SK-N-SH treated with all-trans-retinoic acid at 6 μM for 48 hours (cell line): ENCODE results near the gene CTRB1.

Experiments used
- ATAC-seq: fragments of 200-7000 bp; cut with Tn5 transposase; 3 replicates; pipeline ENCODE4 v1.9.1; 2020; ENCODE audit warnings: mild to moderate bottlenecking, moderate library complexity
- ARNTL ChIP-seq: fragments of 450-650 bp; formaldehyde crosslinking; IDR thresholded peaks from 2 replicates; pipeline ENCODE4 v1.5.0; 2020; ENCODE audit warnings: low read depth, mild to moderate bottlenecking, moderate library complexity, borderline replicate concordance
- BACH2 ChIP-seq: fragments of 250-450 bp; sonication (Bioruptor Pico); IDR thresholded peaks from 2 replicates; pipeline ENCODE4 v1.9.0; 2021; ENCODE audit warnings: mild to moderate bottlenecking, borderline replicate concordance
- CSDC2 ChIP-seq: fragments of 250-450 bp; sonication (Bioruptor Pico); IDR thresholded peaks from 2 replicates; pipeline ENCODE4 v1.5.0; 2020; ENCODE audit warnings: mild to moderate bottlenecking, moderate library complexity
- CSRNP3 ChIP-seq: fragments of 250-450 bp; sonication (Bioruptor Pico); IDR thresholded peaks from 2 replicates; pipeline ENCODE4 v1.5.1; 2021; ENCODE audit warnings: mild to moderate bottlenecking, moderate library complexity
- ESRRG ChIP-seq: fragments of 250-450 bp; sonication (Bioruptor Pico); IDR thresholded peaks from 2 replicates; pipeline ENCODE4 v1.6.1; 2021; ENCODE audit warnings: mild to moderate bottlenecking
- GLIS3 ChIP-seq: fragments of 250-450 bp; sonication (Bioruptor Pico); IDR thresholded peaks from 2 replicates; pipeline ENCODE4 v1.5.0; 2020; ENCODE audit warnings: mild to moderate bottlenecking, moderate library complexity
- ISL1 ChIP-seq: fragments of 250-450 bp; sonication (Bioruptor Pico); IDR thresholded peaks from 2 replicates; pipeline ENCODE4 v2.1.2; 2022; ENCODE audit warnings: mild to moderate bottlenecking, moderate library complexity
- PATZ1 ChIP-seq: fragments of 250-450 bp; sonication (Bioruptor Pico); IDR thresholded peaks from 2 replicates; pipeline ENCODE4 v1.8.0; 2020; ENCODE audit warnings: mild to moderate bottlenecking, moderate library complexity, borderline replicate concordance
- POU6F1 ChIP-seq: fragments of 250-450 bp; sonication (Bioruptor Pico); IDR thresholded peaks from 2 replicates; pipeline ENCODE4 v1.8.0; 2021; ENCODE audit warnings: low read depth, mild to moderate bottlenecking, moderate library complexity, borderline replicate concordance
- PPARA ChIP-seq: fragments of 250-450 bp; sonication (Bioruptor Pico); IDR thresholded peaks from 2 replicates; pipeline ENCODE4 v1.5.0; 2020; ENCODE audit warnings: mild to moderate bottlenecking, borderline replicate concordance
- RARB ChIP-seq: fragments of 250-450 bp; sonication (Bioruptor Pico); IDR thresholded peaks from 2 replicates; pipeline ENCODE4 v1.8.0; 2021; ENCODE audit warnings: mild to moderate bottlenecking, moderate library complexity
- SNAI2 ChIP-seq: fragments of 250-450 bp; sonication (Bioruptor Pico); IDR thresholded peaks from 2 replicates; pipeline ENCODE4 v1.5.0; 2020; ENCODE audit warnings: mild to moderate bottlenecking, moderate library complexity
- TCF4 ChIP-seq: fragments of 250-450 bp; sonication (Bioruptor Pico); IDR thresholded peaks from 2 replicates; pipeline ENCODE4 v1.8.0; 2021; ENCODE audit warnings: mild to moderate bottlenecking, moderate library complexity, borderline replicate concordance
- TOX ChIP-seq: fragments of 250-450 bp; sonication (Bioruptor Pico); IDR thresholded peaks from 2 replicates; pipeline ENCODE4 v1.8.0; 2021; ENCODE audit warnings: mild to moderate bottlenecking, moderate library complexity, borderline replicate concordance
- TSHZ2 ChIP-seq: fragments of 250-450 bp; sonication (Bioruptor Pico); IDR thresholded peaks from 2 replicates; pipeline ENCODE4 v1.5.0; 2020; ENCODE audit warnings: mild to moderate bottlenecking, moderate library complexity
- ZNF565 ChIP-seq: fragments of 450-650 bp; formaldehyde crosslinking; conservative IDR thresholded peaks from 2 replicates; pipeline ENCODE4 v1.5.0; 2020; ENCODE audit warnings: low read depth, mild to moderate bottlenecking, moderate library complexity
- ZNF70 ChIP-seq: fragments of 450-650 bp; formaldehyde crosslinking; IDR thresholded peaks from 2 replicates; pipeline ENCODE4 v1.5.0; 2020; ENCODE audit warnings: mild to moderate bottlenecking, moderate library complexity
- ZNF8 ChIP-seq: fragments of 450-650 bp; formaldehyde crosslinking; IDR thresholded peaks from 2 replicates; pipeline ENCODE4 v1.5.0; 2020; ENCODE audit warnings: mild to moderate bottlenecking, moderate library complexity

CTRB1 gene

GRCh38 chr16:75227361-75228142, 8.8 kb downstream of the CTRB1 start:
- ATAC-seq: no peak

GRCh38 chr16:75228143-75228976, 9.6 kb downstream of the CTRB1 start:
- no peak for TF ChIP-seq SNAI2 (CRISPR knock-in tag)
- TF ChIP-seq ESRRG: no peak
- no peak for TF ChIP-seq PPARA (CRISPR knock-in tag)
- TF ChIP-seq CSRNP3: no peak
- no peak for TF ChIP-seq ZNF70 (CRISPR knock-in tag)
- no peak for TF ChIP-seq ZNF8 (CRISPR knock-in tag)
- TF ChIP-seq TCF4 (CRISPR knock-in tag): no peak
- no peak for TF ChIP-seq PATZ1 (CRISPR knock-in tag)
- no peak for TF ChIP-seq CSDC2 (CRISPR knock-in tag)
- no peak for TF ChIP-seq GLIS3 (CRISPR knock-in tag)
- no peak for ATAC-seq

More at GRCh38 chr16:75227361-75228142, 8.8 kb downstream of the CTRB1 start:
- TF ChIP-seq CSRNP3: no peak
- no peak for TF ChIP-seq TOX (CRISPR knock-in tag)
- no peak for TF ChIP-seq RARB
- no peak for TF ChIP-seq ZNF565 (CRISPR knock-in tag)
- TF ChIP-seq CSDC2 (CRISPR knock-in tag): no peak
- no peak for TF ChIP-seq PATZ1 (CRISPR knock-in tag)
- no peak for TF ChIP-seq ARNTL
- TF ChIP-seq POU6F1 (CRISPR knock-in tag): no peak
- no peak for TF ChIP-seq BACH2 (CRISPR knock-in tag)

- TF ChIP-seq TCF4 (CRISPR knock-in tag) (no peak), ISL1 (CRISPR knock-in tag) (no peak), POU6F1 (CRISPR knock-in tag) (no peak), TSHZ2 (CRISPR knock-in tag) (no peak)
- TF ChIP-seq, all 23 proteins: peak for 0
- ATAC-seq: no peak
These were observed 10.6 kb downstream of the CTRB1 start for GRCh38 chr16:75229172-75230031.
